Thyroid gland (tissue), 4 donors: ENCODE data around the gene AFF4. TPM values are rescaled to one million over a fixed set of nuclear protein-coding genes. Genes with fewer than 3 reads are reported as not detected.

ENCODE experiments used
- DNase-seq, 2 donors: peaks; one replicate each; pipeline ENCODE4 v3.0.0-alpha.2; 2019
- H3K27ac ChIP-seq, 3 donors: fragments of 200-600 bp; sonication (generic); 1 replicate in 2 of 3; 2 replicates in 1 of 3; pipeline ENCODE4 v1.5.1; 2016 to 2019; ENCODE audit warnings: mild to moderate bottlenecking in 1 of 3, moderate library complexity in 1 of 3
- H3K27me3 ChIP-seq: fragments of 200-600 bp; sonication (generic); one replicate; pipeline ENCODE4 v1.5.1; 2019
- H3K36me3 ChIP-seq, 2 donors: fragments of 200-600 bp; sonication (generic); one replicate each; pipeline ENCODE4 v1.5.1; 2016 to 2019
- H3K4me1 ChIP-seq, 2 donors: fragments of 200-600 bp; sonication (generic); one replicate each; pipeline ENCODE4 v1.5.1; 2017 to 2019
- H3K4me3 ChIP-seq, 3 donors: fragments of 200-600 bp; sonication (generic); replicated peaks in 1 of 3; 1 replicate in 2 of 3; 2 replicates in 1 of 3; pipeline ENCODE4 v1.5.1; 2016; ENCODE audit warnings: mild to moderate bottlenecking in 1 of 3
- H3K9me3 ChIP-seq: fragments of 200-600 bp; sonication (generic); one replicate; pipeline ENCODE4 v1.5.1; 2017
- POLR2A ChIP-seq, 2 donors: fragments of 450-650 bp; IDR thresholded peaks; one replicate each; pipeline ENCODE4 v1.6.1; 2017; ENCODE audit warnings: antibody characterized with exemption in 2 of 2, mild to moderate bottlenecking in 2 of 2, moderate library complexity in 1 of 2
- WGBS, 2 donors: methylation state at CpG; one replicate each; pipeline ENCODE4 v1.1.5; 2017; 5-methylcytosine and 5-hydroxymethylcytosine counted together
- intact Hi-C: fragments of 100-400 bp; cut with DNase I; formaldehyde crosslinking; loops from one replicate; pipeline ENCODE4 v1.15.1; 2023
- total RNA-seq, 4 donors: library from RNA; depleted of rRNA; stranded (reverse); fragments of >200 nt; gene quantifications; one replicate each; pipeline ENCODE4 v1.2.3, GENCODE V29; 2016
- TF ChIP-seq, protein P1 (sequence below), 6 experiments: fragments of 200-600 bp in 3 of 6; fragments of 450-650 bp in 3 of 6; sonication (generic) in 3 of 6; IDR thresholded peaks; one replicate each; pipeline ENCODE4 v1.5.1; 2016 to 2019; ENCODE audit warnings: antibody characterized with exemption in 6 of 6, mild to moderate bottlenecking in 2 of 6, inconsistent platforms in 1 of 6, moderate library complexity in 1 of 6

The AFF4 gene
- total RNA-seq, 4 donors from 2014 or later: 81.7 to 150 (median 95.7) TPM

DNA sequence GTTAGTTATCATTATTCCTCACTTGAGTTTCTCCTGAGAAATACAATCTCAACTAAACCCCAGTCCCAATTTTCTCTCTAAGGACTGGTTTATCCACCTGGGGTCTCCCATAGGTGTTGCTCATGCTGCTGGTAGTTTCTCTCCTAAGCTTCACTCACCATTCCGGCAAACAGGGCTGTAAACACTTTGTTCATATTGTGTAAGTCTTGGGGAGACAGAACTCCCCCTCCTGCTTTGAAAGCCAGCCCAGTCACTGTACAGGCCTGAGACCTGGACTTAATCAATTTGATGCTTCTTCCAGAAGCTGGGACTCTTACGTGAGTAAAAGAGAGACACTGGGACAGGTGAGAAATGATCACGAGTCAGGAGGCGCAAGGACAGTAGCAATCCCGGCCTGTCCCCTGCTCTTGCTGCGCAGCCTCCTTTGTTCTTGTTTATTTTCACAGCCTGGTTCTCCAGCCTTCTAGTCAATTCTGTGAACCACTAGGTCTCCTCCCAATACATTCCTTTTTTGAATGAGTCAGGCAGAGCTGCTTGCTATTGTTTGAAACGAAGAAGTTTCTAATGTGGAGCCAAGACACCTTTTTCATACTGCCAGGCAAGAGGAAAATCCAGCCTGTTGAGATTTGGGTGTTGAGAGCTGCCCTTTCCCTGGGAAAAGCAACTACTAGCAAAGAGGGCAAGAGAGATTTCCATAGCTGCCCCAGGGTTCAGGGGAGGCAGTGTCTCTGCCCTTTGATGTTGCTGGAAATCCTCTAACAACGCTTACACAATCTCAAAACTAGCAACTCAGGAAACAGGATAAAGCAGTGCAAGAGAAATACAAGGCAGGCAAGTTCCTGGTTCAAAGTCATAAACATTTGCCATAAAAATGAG, 123.8 kb downstream of the AFF4 start:
- Histone ChIP-seq H3K36me3 (no peaks in the 10 kb centered on the region), H3K4me1 (no peaks in the 10 kb centered on the region), H3K27me3 (no peaks in the 10 kb centered on the region), H3K27ac (peak overlapping the region in 2 of 3 donors; percentile 31 to 65), H3K9me3 (no peaks in the 10 kb centered on the region), H3K4me3 (no peak overlapping the region)
- intact Hi-C loops: no loop called here
- 74 to 75% methylated on average over 7 to 8 of the region's 8 CpGs for WGBS, 2 donors
- no peak for TF ChIP-seq POLR2A (IDR thresholded peaks at IDR 0.05)
- TF ChIP-seq, protein P1, sequence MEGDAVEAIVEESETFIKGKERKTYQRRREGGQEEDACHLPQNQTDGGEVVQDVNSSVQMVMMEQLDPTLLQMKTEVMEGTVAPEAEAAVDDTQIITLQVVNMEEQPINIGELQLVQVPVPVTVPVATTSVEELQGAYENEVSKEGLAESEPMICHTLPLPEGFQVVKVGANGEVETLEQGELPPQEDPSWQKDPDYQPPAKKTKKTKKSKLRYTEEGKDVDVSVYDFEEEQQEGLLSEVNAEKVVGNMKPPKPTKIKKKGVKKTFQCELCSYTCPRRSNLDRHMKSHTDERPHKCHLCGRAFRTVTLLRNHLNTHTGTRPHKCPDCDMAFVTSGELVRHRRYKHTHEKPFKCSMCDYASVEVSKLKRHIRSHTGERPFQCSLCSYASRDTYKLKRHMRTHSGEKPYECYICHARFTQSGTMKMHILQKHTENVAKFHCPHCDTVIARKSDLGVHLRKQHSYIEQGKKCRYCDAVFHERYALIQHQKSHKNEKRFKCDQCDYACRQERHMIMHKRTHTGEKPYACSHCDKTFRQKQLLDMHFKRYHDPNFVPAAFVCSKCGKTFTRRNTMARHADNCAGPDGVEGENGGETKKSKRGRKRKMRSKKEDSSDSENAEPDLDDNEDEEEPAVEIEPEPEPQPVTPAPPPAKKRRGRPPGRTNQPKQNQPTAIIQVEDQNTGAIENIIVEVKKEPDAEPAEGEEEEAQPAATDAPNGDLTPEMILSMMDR (IDR thresholded peaks at IDR 0.05): no peak
- no peak for DNase-seq

DNA sequence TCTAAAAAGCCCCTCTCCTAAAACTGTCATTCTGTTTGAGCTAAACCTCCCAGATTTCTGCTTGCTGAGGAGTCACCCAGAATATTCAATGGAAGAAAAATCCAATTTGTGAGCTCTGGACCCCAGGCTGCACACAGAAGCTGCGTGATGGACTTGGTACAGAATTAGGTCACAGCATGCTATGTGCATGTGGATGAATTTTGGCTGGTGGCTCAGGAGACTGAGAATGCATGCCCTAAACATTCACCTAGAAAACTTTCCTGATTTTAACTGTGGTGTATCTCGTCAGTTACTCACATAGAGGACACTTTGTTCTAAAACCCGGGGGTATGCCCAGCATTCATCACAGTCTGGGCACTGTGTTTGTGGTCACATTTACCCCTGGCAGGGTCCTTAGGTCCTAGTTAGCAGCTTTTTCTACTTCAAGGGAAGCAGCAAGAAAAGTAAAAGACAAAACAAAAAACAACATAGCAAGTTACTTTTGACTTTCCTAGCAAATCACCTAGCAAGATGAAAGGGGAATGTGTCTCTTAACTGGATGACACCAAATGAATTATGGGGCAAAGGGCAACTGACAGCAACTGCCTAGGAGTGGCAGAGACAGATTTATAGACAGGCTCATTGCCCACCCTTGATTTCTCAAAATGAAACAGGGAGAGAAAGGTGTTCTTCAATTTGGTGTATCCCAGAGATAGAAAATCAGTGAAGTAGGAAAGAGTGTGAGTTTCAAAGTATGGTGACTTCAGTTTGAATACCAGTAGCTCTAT, 124.7 kb downstream of the AFF4 start:
- Histone ChIP-seq H3K27ac (peak overlapping the region in 2 of 3 donors; percentile 31 to 65), H3K36me3 (no peaks in the 10 kb centered on the region), H3K27me3 (no peaks in the 10 kb centered on the region), H3K9me3 (no peaks in the 10 kb centered on the region), H3K4me1 (no peaks in the 10 kb centered on the region), H3K4me3 (no peak overlapping the region)
- WGBS, 2 donors: 77 to 82% methylated on average over 3 of the region's 3 CpGs
- intact Hi-C loops: no loop called here
- no peak for DNase-seq
- TF ChIP-seq, protein P1 (IDR thresholded peaks at IDR 0.05): no peak
- TF ChIP-seq POLR2A (IDR thresholded peaks at IDR 0.05): no peak

DNA sequence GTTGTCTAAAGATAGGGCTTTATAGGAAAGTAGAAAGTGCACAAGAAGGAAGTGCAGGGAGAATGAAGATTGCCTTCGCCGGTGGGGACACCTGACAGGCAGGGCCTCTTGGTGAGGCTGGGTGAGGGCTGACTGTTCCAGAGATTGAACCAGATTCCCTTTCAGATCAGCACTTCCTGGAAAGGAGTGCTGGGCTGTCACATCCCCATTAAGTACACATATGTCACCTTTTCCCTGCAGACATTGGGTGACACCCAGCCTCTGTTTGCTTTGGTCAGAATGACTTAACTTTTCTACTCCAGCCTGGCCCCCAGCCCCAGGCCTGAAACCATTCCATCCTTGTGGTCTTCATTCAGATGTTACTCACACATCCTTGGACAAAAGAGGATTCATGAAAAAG, 125.6 kb downstream of the AFF4 start:
- intact Hi-C loops: no loop called here
- no peaks in the 10 kb centered on the region for H3K4me1 ChIP-seq
- 70 to 77% methylated on average over 2 of the region's 2 CpGs for WGBS, 2 donors
- H3K36me3 ChIP-seq: no peaks in the 10 kb centered on the region
- H3K27ac ChIP-seq: no peak overlapping the region
- H3K4me3 ChIP-seq: no peak overlapping the region
- H3K27me3 ChIP-seq: no peaks in the 10 kb centered on the region
- no peak for DNase-seq
- no peaks in the 10 kb centered on the region for H3K9me3 ChIP-seq
- TF ChIP-seq, protein P1 (IDR thresholded peaks at IDR 0.05): no peak
- TF ChIP-seq POLR2A (IDR thresholded peaks at IDR 0.05): no peak

DNA sequence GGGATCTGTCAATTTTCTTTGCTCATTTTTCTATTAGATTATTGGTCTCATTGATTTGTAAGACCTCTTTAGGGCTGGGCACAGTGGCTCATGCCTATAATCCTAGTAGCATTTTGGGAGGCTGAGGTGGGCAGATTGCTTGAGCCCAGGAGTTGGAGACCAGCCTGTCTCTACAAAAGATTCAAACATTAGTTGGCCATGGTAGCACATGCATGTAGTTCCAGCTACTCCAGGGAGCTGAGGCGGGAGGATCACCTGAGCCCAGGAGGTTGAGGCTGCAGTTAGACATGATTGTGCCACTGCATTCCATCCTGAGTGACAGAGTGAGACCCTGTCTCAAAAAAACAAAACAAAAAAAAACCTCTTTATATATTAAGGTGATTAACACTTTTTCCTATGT, 126.6 kb downstream of the AFF4 start:
- Histone ChIP-seq H3K36me3 (no peaks in the 10 kb centered on the region), H3K27ac (no peak overlapping the region), H3K9me3 (no peaks in the 10 kb centered on the region), H3K4me3 (no peak overlapping the region), H3K4me1 (no peaks in the 10 kb centered on the region), H3K27me3 (no peaks in the 10 kb centered on the region)
- 96 to 100% methylated on average over 1 of the region's 1 CpG for WGBS, 2 donors
- no peak for DNase-seq
- intact Hi-C loops: no loop called here
- TF ChIP-seq POLR2A (IDR thresholded peaks at IDR 0.05): no peak
- TF ChIP-seq, protein P1 (IDR thresholded peaks at IDR 0.05): no peak

DNA sequence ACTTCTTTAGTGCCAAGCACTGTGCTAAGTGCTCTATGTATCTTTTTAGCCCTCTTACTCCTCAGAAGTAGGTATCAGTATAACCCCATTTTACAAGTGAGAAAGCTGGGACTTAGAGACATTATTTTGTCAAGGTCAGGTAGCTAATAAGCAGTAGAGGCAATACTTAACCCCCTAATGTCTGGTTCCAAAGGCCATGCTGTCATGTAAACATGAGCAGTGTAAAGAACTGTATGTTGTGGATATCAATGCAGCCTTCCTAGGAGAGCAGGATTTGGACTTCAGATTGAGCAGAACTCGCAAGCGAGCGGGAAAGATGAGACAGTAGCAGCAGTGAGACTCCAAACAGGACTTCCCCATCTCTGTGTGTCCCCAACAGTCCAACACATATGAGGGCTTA, 129.4 kb downstream of the AFF4 start:
- 95 to 97% methylated on average over 3 of the region's 3 CpGs for WGBS, 2 donors
- TF ChIP-seq POLR2A (IDR thresholded peaks at IDR 0.05): no peak
- TF ChIP-seq, protein P1 (IDR thresholded peaks at IDR 0.05): no peak
- DNase-seq: no peak
- intact Hi-C loops: no loop called here
- Histone ChIP-seq H3K4me3 (no peak overlapping the region), H3K27me3 (no peaks in the 10 kb centered on the region), H3K36me3 (no peaks in the 10 kb centered on the region), H3K27ac (no peak overlapping the region), H3K9me3 (no peaks in the 10 kb centered on the region), H3K4me1 (peaks cover 7 to 12% of the 10 kb centered on the region in 2 donors)
